Stimulated activated CD4-positive, alpha-beta T cell treated with anti-CD3 and anti-CD28 coated beads, Interleukin-1b, Interleukin-23, amount 100 ng/mL, for 1 hour (primary cell): ENCODE measurements around the gene PSMD5.

Experiments used
- DNase-seq, 2 donors: peaks; one replicate each; pipeline ENCODE4 v3.0.0-alpha.2; 2020; ENCODE audit warnings: low read depth in 2 of 2

The PSMD5 gene

GRCh38 chr9:120875195-120875565, 32.5 kb upstream of the PSMD5 start:
- no peak for DNase-seq

GRCh38 chr9:120874226-120875194, 31.8 kb upstream of the PSMD5 start:
- DNase-seq, result no peak

- no peak for DNase-seq
Measured at GRCh38 chr9:120873512-120873911, 30.8 kb upstream of the PSMD5 start.

- DNase-seq, result no peak
Measured at GRCh38 chr9:120872791-120873502, 30.2 kb upstream of the PSMD5 start.

GRCh38 chr9:120870206-120870605, 27.5 kb upstream of the PSMD5 start:
- no peak for DNase-seq

GRCh38 chr9:120869726-120870125, 27.0 kb upstream of the PSMD5 start:
- DNase-seq, result no peak

GRCh38 chr9:120869360-120869687, 26.6 kb upstream of the PSMD5 start:
- DNase-seq, result no peak

GRCh38 chr9:120868676-120869359, 26.1 kb upstream of the PSMD5 start:
- peak; percentile 96 to 97 for DNase-seq

- no peak for DNase-seq
Measured at GRCh38 chr9:120868339-120868675, 25.6 kb upstream of the PSMD5 start.

- DNase-seq, result no peak
Measured at GRCh38 chr9:120867676-120868338, 25.1 kb upstream of the PSMD5 start.

GRCh38 chr9:120866651-120867050, 23.9 kb upstream of the PSMD5 start:
- DNase-seq, result no peak

- no peak for DNase-seq
Measured at GRCh38 chr9:120865809-120866208, 23.1 kb upstream of the PSMD5 start.

GRCh38 chr9:120865176-120865575, 22.5 kb upstream of the PSMD5 start:
- no peak for DNase-seq

- DNase-seq, result no peak
Measured at GRCh38 chr9:120864719-120865118, 22.0 kb upstream of the PSMD5 start.

GRCh38 chr9:120863833-120864232, 21.1 kb upstream of the PSMD5 start:
- no peak for DNase-seq

GRCh38 chr9:120862452-120862851, 19.7 kb upstream of the PSMD5 start:
- no peak for DNase-seq

GRCh38 chr9:120861935-120862334, 19.2 kb upstream of the PSMD5 start:
- DNase-seq, result no peak

GRCh38 chr9:120860083-120860482, 17.4 kb upstream of the PSMD5 start:
- DNase-seq, result no peak

GRCh38 chr9:120859361-120859760, 16.6 kb upstream of the PSMD5 start:
- no peak for DNase-seq

GRCh38 chr9:120857902-120858301, 15.2 kb upstream of the PSMD5 start:
- no peak for DNase-seq

GRCh38 chr9:120857481-120857880, 14.8 kb upstream of the PSMD5 start:
- DNase-seq, result no peak

- no peak for DNase-seq
Measured at GRCh38 chr9:120856700-120857099, 14.0 kb upstream of the PSMD5 start.
